Vagina (tissue), 2 donors: ENCODE data around the gene KIAA0825.

Source experiments
- CTCF ChIP-seq, 3 experiments: fragments of 450-650 bp in 2 of 3; fragments of 200-600 bp in 1 of 3; sonication (generic) in 1 of 3; IDR thresholded peaks; one replicate each; pipeline ENCODE4 v1.5.1; 2017 to 2019; ENCODE audit warnings: antibody characterized with exemption in 3 of 3, mild to moderate bottlenecking in 2 of 3, moderate library complexity in 2 of 3
- POLR2A ChIP-seq, 2 donors: fragments of 450-650 bp; IDR thresholded peaks; one replicate each; pipeline ENCODE4 v1.6.1; 2017; ENCODE audit warnings: antibody characterized with exemption in 2 of 2, mild to moderate bottlenecking in 2 of 2, moderate library complexity in 2 of 2

DNA sequence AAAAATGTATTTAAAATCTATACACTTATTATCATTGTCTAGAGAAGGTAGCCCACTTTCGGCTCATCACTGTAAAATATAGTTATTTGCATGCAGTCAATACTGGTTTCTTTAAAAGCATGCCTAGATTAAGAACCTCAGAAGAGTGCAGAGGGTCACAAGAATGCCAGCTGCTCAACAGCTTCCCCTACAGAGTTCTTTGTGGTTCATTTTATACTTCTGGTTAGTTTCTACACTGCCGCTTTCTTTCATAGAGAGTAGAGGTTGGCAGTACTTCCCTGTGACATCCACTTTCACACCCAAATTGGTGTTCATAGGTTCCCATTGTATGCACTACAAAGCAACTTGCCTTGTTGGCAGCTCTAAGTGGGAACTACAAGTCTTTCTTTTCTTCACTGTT, 137.3 kb downstream of the KIAA0825 start:
- TF ChIP-seq CTCF (IDR thresholded peaks at IDR 0.05) (no peak), POLR2A (IDR thresholded peaks at IDR 0.05) (no peak)
